H1 (cell line): ENCODE data around the gene MOB4. TPM values are rescaled to one million over a fixed set of nuclear protein-coding genes. Genes with fewer than 3 reads are reported as not detected.

Experiments
- CTCF ChIA-PET: fragments of 300-600 bp; sonication (Branson Sonifier 250); formaldehyde crosslinking; loops from one replicate; lab custom pipeline; 2021; ENCODE audit not compliant: partially characterized antibody; lab: Charles Lee
- POLR2A ChIA-PET: fragments of 300-600 bp; sonication (Branson Sonifier 250); formaldehyde crosslinking; loops from one replicate; lab custom pipeline; 2021; ENCODE audit warnings: inconsistent platforms; ENCODE audit not compliant: partially characterized antibody; lab: Charles Lee
- DNase-seq, 2 experiments: peaks; one replicate each; pipeline versions ENCODE4 v3.0.0 to v3.0.0-alpha.2; 2010 to 2022; ENCODE audit warnings: low spot score in 2 of 2, low read depth in 1 of 2, mixed read lengths in 1 of 2
- FAIRE-seq: peaks from 2 replicates; lab custom pipeline; 2011; peaks lifted over from hg19 to GRCh38; lab: Jason Lieb, UNC
- H2AFZ ChIP-seq: 2 replicates; pipeline ENCODE4 v1.8.1; 2012; ENCODE audit warnings: low read length, inconsistent platforms
- H2AK5ac ChIP-seq: 2 replicates; pipeline ENCODE4 v1.6.1; 2013; ENCODE audit warnings: low read depth, low read length
- H2BK120ac ChIP-seq: replicated peaks from 2 replicates; pipeline ENCODE3; 2013; ENCODE audit warnings: low read depth, low read length, inconsistent platforms
- H2BK12ac ChIP-seq: 2 replicates; pipeline ENCODE4 v1.6.1; 2013; ENCODE audit warnings: low read depth, low read length
- H2BK15ac ChIP-seq: 2 replicates; pipeline ENCODE4 v1.6.1; 2013; ENCODE audit warnings: low read length
- H2BK20ac ChIP-seq: 2 replicates; pipeline ENCODE4 v1.6.1; 2013; ENCODE audit warnings: low read length
- H2BK5ac ChIP-seq: 2 replicates; pipeline ENCODE4 v1.6.1; 2013; ENCODE audit warnings: low read depth, low read length
- H3K14ac ChIP-seq: 2 replicates; pipeline ENCODE4 v1.6.1; 2013; ENCODE audit warnings: inconsistent platforms; ENCODE audit not compliant: insufficient read length
- H3K18ac ChIP-seq: 2 replicates; pipeline ENCODE4 v1.6.1; 2013; ENCODE audit warnings: low read length; ENCODE audit errors: extremely low read depth
- H3K23ac ChIP-seq: 2 replicates; pipeline ENCODE4 v1.6.1; 2013; ENCODE audit warnings: inconsistent platforms; ENCODE audit not compliant: insufficient read length
- H3K23me2 ChIP-seq: 2 replicates; pipeline ENCODE4 v1.6.1; 2013; ENCODE audit warnings: low read depth, low read length
- H3K27ac ChIP-seq: 2 replicates; pipeline ENCODE4 v1.6.1; 2011; ENCODE audit warnings: low read depth, low read length, inconsistent platforms
- H3K27me3 ChIP-seq, 4 experiments: replicated peaks in 1 of 4; 1 replicate in 1 of 4; 2 replicates in 3 of 4; pipeline versions ENCODE4 v1.6.1 to v1.8.1; 2011 to 2013; ENCODE audit warnings: low read length in 3 of 4, mild to moderate bottlenecking in 3 of 4, inconsistent platforms in 2 of 4, mixed read lengths in 2 of 4, moderate library complexity in 1 of 4; ENCODE audit not compliant: control insufficient read depth in 3 of 4, insufficient read depth in 3 of 4; ENCODE audit errors: extremely low read depth in 1 of 4
- H3K36me3 ChIP-seq, 4 experiments: 2 replicates each; pipeline versions ENCODE4 v1.6.1 to v1.8.1; 2011 to 2013; ENCODE audit warnings: mild to moderate bottlenecking in 4 of 4, low read length in 3 of 4, moderate library complexity in 2 of 4, control low read depth in 1 of 4, inconsistent platforms in 1 of 4; ENCODE audit not compliant: insufficient read depth in 4 of 4, control insufficient read depth in 2 of 4
- H3K4ac ChIP-seq: replicated peaks from 2 replicates; pipeline ENCODE3; 2013; ENCODE audit warnings: low read length, low read depth, mixed read lengths, inconsistent platforms; ENCODE audit not compliant: insufficient read length
- H3K4me1 ChIP-seq, 4 experiments: replicated peaks in 1 of 4; 1 replicate in 1 of 4; 2 replicates in 3 of 4; pipeline versions ENCODE4 v1.6.1 to v1.8.1; 2011 to 2013; ENCODE audit warnings: low read length in 3 of 4, inconsistent platforms in 2 of 4, mixed read lengths in 1 of 4; ENCODE audit not compliant: insufficient read depth in 4 of 4, control insufficient read depth in 3 of 4
- H3K4me2 ChIP-seq, 2 experiments: 2 replicates each; pipeline versions ENCODE4 v1.6.1 to v1.8.1; 2011 to 2013; ENCODE audit warnings: low read depth in 2 of 2, low read length in 2 of 2, control low read depth in 1 of 2, inconsistent platforms in 1 of 2, mild to moderate bottlenecking in 1 of 2; ENCODE audit not compliant: insufficient read depth in 1 of 2
- H3K4me3 ChIP-seq, 4 experiments: fragments of 200-600, 300-600 bp in 1 of 4; sonication (generic), shearing (Covaris generic), sonication (Bioruptor Twin) in 1 of 4; 2 replicates each; pipeline versions ENCODE4 v1.5.1 to v1.8.1; 2011 to 2016; ENCODE audit warnings: low read length in 4 of 4, low read depth in 3 of 4, control low read depth in 2 of 4, inconsistent platforms in 2 of 4, mild to moderate bottlenecking in 2 of 4, mixed read lengths in 1 of 4, moderate library complexity in 1 of 4; ENCODE audit not compliant: insufficient read depth in 2 of 4; ENCODE audit errors: extremely low read depth in 1 of 4
- H3K56ac ChIP-seq: replicated peaks from 2 replicates; pipeline ENCODE3; 2013; ENCODE audit warnings: low read depth, mild to moderate bottlenecking, mixed read lengths, low read length, inconsistent platforms; ENCODE audit not compliant: insufficient read length
- H3K79me1 ChIP-seq: 2 replicates; pipeline ENCODE4 v1.6.1; 2013; ENCODE audit warnings: low read depth, low read length, control low read depth
- H3K79me2 ChIP-seq, 2 experiments: 2 replicates each; pipeline versions ENCODE4 v1.6.1 to v1.8.1; 2012 to 2013; ENCODE audit warnings: low read length in 2 of 2, mild to moderate bottlenecking in 2 of 2, inconsistent platforms in 1 of 2; ENCODE audit not compliant: insufficient read depth in 2 of 2, control insufficient read depth in 1 of 2
- H3K9ac ChIP-seq, 4 experiments: replicated peaks in 1 of 4; 1 replicate in 1 of 4; 2 replicates in 3 of 4; pipeline versions ENCODE4 v1.6.1 to v1.8.1; 2011 to 2013; ENCODE audit warnings: low read depth in 3 of 4, low read length in 3 of 4, control low read depth in 2 of 4, mild to moderate bottlenecking in 2 of 4, moderate library complexity in 2 of 4, inconsistent platforms in 1 of 4; ENCODE audit errors: extremely low read depth in 1 of 4
- H3K9me3 ChIP-seq, 2 experiments: 2 replicates each; pipeline versions ENCODE4 v1.6.1 to v1.8.1; 2012 to 2013; ENCODE audit warnings: mild to moderate bottlenecking in 2 of 2, moderate library complexity in 2 of 2, control low read depth in 1 of 2, inconsistent platforms in 1 of 2, low read depth in 1 of 2, low read length in 1 of 2, mixed read lengths in 1 of 2; ENCODE audit not compliant: insufficient read depth in 2 of 2
- H4K20me1 ChIP-seq, 2 experiments: replicated peaks in 1 of 2; 2 replicates each; pipeline versions ENCODE3 to v1.8.1; 2011 to 2013; ENCODE audit warnings: inconsistent platforms in 2 of 2, low read length in 2 of 2, mild to moderate bottlenecking in 1 of 2; ENCODE audit not compliant: insufficient read depth in 2 of 2, control insufficient read depth in 1 of 2
- H4K5ac ChIP-seq: 2 replicates; pipeline ENCODE4 v1.6.1; 2013; ENCODE audit warnings: low read length, low read depth, mixed read lengths, inconsistent platforms; ENCODE audit not compliant: insufficient read length
- H4K8ac ChIP-seq: 2 replicates; pipeline ENCODE4 v1.8.0; 2013; ENCODE audit warnings: mild to moderate bottlenecking, moderate library complexity, low read length, inconsistent platforms; ENCODE audit not compliant: insufficient read depth; ENCODE audit errors: extremely low read depth
- H4K91ac ChIP-seq: replicated peaks from 2 replicates; pipeline ENCODE3; 2013; ENCODE audit warnings: low read length, mixed read lengths, inconsistent platforms; ENCODE audit not compliant: insufficient read length
- ASH2L ChIP-seq: fragments of 200-600, 300-600 bp; sonication (generic); IDR thresholded peaks from one replicate; pipeline ENCODE4 v1.7.1; 2017; ENCODE audit warnings: low read length
- BACH1 ChIP-seq: IDR thresholded peaks from 2 replicates; pipeline ENCODE4 v1.6.1; 2012; ENCODE audit warnings: low read length, improper control_type of control experiment
- CHD1 ChIP-seq: IDR thresholded peaks from 2 replicates; pipeline ENCODE4 v1.6.1; 2012; ENCODE audit warnings: low read depth, low read length, improper control_type of control experiment
- HDAC6 ChIP-seq: IDR thresholded peaks from one replicate; pipeline ENCODE4 v1.7.1; 2012; ENCODE audit warnings: low read depth, mild to moderate bottlenecking, inconsistent platforms, low read length, moderate library complexity
- JUN ChIP-seq: IDR thresholded peaks from 2 replicates; pipeline ENCODE4 v1.6.1; 2011; ENCODE audit warnings: low read depth, mild to moderate bottlenecking, improper control_type of control experiment, low read length
- NANOG ChIP-seq: IDR thresholded peaks from 2 replicates; pipeline ENCODE4 v1.6.1; 2011; ENCODE audit warnings: low read length, low read depth, mild to moderate bottlenecking, inconsistent platforms; ENCODE audit not compliant: insufficient read depth, poor library complexity, severe bottlenecking
- NRF1 ChIP-seq: IDR thresholded peaks from 2 replicates; pipeline ENCODE4 v1.6.1; 2011; ENCODE audit warnings: mild to moderate bottlenecking, low read depth, low read length, improper control_type of control experiment
- POU5F1 ChIP-seq: IDR thresholded peaks from 2 replicates; pipeline ENCODE4 v1.6.1; 2011; ENCODE audit warnings: low read depth, mild to moderate bottlenecking, low read length, moderate library complexity
- RXRA ChIP-seq: IDR thresholded peaks from 2 replicates; pipeline ENCODE4 v1.6.1; 2011; ENCODE audit warnings: low read depth, mild to moderate bottlenecking, low read length, moderate library complexity; ENCODE audit not compliant: insufficient read depth
- SIN3A ChIP-seq, 2 experiments: IDR thresholded peaks in 1 of 2; conservative IDR thresholded peaks in 1 of 2; 2 replicates each; pipeline ENCODE4 v1.6.1; 2011 to 2012; ENCODE audit warnings: low read length in 2 of 2, improper control_type of control experiment in 1 of 2, low read depth in 1 of 2, mild to moderate bottlenecking in 1 of 2
- SUZ12 ChIP-seq: fragments of 200-600 bp; sonication (generic); IDR thresholded peaks from 2 replicates; pipeline ENCODE4 v1.6.1; 2012; ENCODE audit warnings: mild to moderate bottlenecking, inconsistent platforms, low read length, moderate library complexity, mixed read lengths
- WGBS, 2 experiments: shearing (Covaris generic) in 1 of 2; methylation state at CpG; one replicate each; pipeline versions ENCODE4 v1.1.6 to v1.1.7; 2013 to 2015; ENCODE audit warnings: low lambda C conversion rate in 2 of 2, mixed read lengths in 2 of 2, inconsistent platforms in 1 of 2, low coverage in 1 of 2, missing lambda C conversion rate in 1 of 2; ENCODE audit not compliant: insufficient replicate concordance in 2 of 2, insufficient coverage in 1 of 2, insufficient read length in 1 of 2; ENCODE audit errors: extremely low coverage in 1 of 2, missing lambda C conversion rate in 1 of 2; 5-methylcytosine and 5-hydroxymethylcytosine counted together
- polyA plus RNA-seq, 7 experiments: library from polyadenylated mRNA; depleted of rRNA in 3 of 7; stranded (reverse) in 5 of 7; unstranded in 2 of 7; fragments of >200 nt in 5 of 7; fragments of 200-250 nt in 2 of 7; gene quantifications; 1 replicate in 5 of 7; 2 replicates in 1 of 7; 4 replicates in 1 of 7; pipeline versions ENCODE4 v1.2.1 to v1.2.3, GENCODE V29; 2011 to 2013; ENCODE audit warnings: missing spikeins in 2 of 7, mixed read lengths in 2 of 7
- total RNA-seq: library from RNA; stranded (reverse); fragmentation: NEBNext Ultra II Directional; extraction: Animal tissue kit (Norgen Biotek cat#: 25700); gene quantifications from 2 replicates; pipeline ENCODE4 v1.2.1, GENCODE V29; 2021

The MOB4 gene
- total and polyA plus RNA-seq, 2 of the 8 experiments (the other 6 are each of a cell fraction or from before 2014, with no cell fraction given) = 51.5 to 54.2 TPM

GRCh38 chr2:197514754-197515153 is 1.1 kb upstream of the MOB4 start:
- CTCF ChIA-PET = no interaction called here
- no peak for FAIRE-seq

More at GRCh38 chr2:197514754-197515153, 1.1 kb upstream of the MOB4 start:
- Histone ChIP-seq H3K4me1 (peaks cover 0 to 9% (median 5%) of the 10 kb centered on the region in 4 experiments; a peak in 5 of 7 replicates), H3K56ac (no peak overlapping the region), H2AFZ (no peak overlapping the region), H3K14ac (no peak overlapping the region), H2BK120ac (no peak overlapping the region), H3K9ac (no peak overlapping the region), H3K4me3 (peak overlapping the region in 3 of 4 experiments; percentile 75 to 96 (median 95); a peak in 3 of 8 replicates), H4K5ac (no peak overlapping the region), H3K4ac (no peak overlapping the region), H3K27me3 (no peaks in the 10 kb centered on the region), H3K36me3 (no peaks in the 10 kb centered on the region), H3K23ac (no peak overlapping the region), H3K18ac (no peak overlapping the region), H3K23me2 (peaks cover 8% of the 10 kb centered on the region), H3K27ac (no peak overlapping the region), H2BK20ac (no peak overlapping the region), H2BK5ac (no peak overlapping the region), H2BK12ac (no peak overlapping the region), H4K8ac (no peak overlapping the region), H3K79me1 (no peaks in the 10 kb centered on the region), H2BK15ac (no peak overlapping the region), H4K20me1 (no peaks in the 10 kb centered on the region), H3K4me2 (peak overlapping the region; percentile 86), H4K91ac (no peak overlapping the region), H2AK5ac (no peak overlapping the region), H3K79me2 (peaks cover 0 to 38% of the 10 kb centered on the region in 2 experiments; a peak in 3 of 4 replicates), H3K9me3 (no peaks in the 10 kb centered on the region)
- no peak for TF ChIP-seq ASH2L
- no peak for TF ChIP-seq JUN
- no peak for TF ChIP-seq CHD1
- no peak for TF ChIP-seq POU5F1
- no peak for TF ChIP-seq NANOG
- no peak for TF ChIP-seq SIN3A (conservative IDR thresholded peaks at IDR 0.05 in 1 of 2, IDR thresholded peaks at IDR 0.05 in 1 of 2; ENCODE audit: low read depth in 1 of 2, low read length in 2 of 2)
- TF ChIP-seq RXRA = no peak
- TF ChIP-seq SUZ12 = no peak
- no peak for TF ChIP-seq NRF1
- TF ChIP-seq HDAC6 = no peak
- TF ChIP-seq BACH1 = no peak
- WGBS, 2 experiments = 67% methylated on average over 3 of the region's 3 CpGs; no CpG with 5 or more reads in 1 of the 2 experiments
- POLR2A ChIA-PET = interaction anchor here (0.8 to 6.6 kb wide), 9 partner anchors 9 to 82 kb away, joined by 3 to 130 read pairs (median 5); partner anchors contain the start of genes HSPD1, HSPE1 and SF3B1
- no peak for DNase-seq
